GM12865 (cell line): ENCODE measurements around the gene GNG4.

Source experiments
- DNase-seq: peaks from one replicate; pipeline ENCODE4 v3.0.0; 2010; ENCODE audit warnings: low read depth
- H3K4me3 ChIP-seq: 2 replicates; pipeline ENCODE4 v1.5.1; 2011; ENCODE audit warnings: mild to moderate bottlenecking, low read depth, low read length, control low read depth
- TF ChIP-seq, protein P1 (sequence below): IDR thresholded peaks from 2 replicates; pipeline ENCODE4 v1.5.1; 2011; ENCODE audit warnings: low read length, control low read depth, low read depth, inconsistent platforms; ENCODE audit not compliant: insufficient read depth; ENCODE audit errors: missing control alignments

Gene GNG4

DNA sequence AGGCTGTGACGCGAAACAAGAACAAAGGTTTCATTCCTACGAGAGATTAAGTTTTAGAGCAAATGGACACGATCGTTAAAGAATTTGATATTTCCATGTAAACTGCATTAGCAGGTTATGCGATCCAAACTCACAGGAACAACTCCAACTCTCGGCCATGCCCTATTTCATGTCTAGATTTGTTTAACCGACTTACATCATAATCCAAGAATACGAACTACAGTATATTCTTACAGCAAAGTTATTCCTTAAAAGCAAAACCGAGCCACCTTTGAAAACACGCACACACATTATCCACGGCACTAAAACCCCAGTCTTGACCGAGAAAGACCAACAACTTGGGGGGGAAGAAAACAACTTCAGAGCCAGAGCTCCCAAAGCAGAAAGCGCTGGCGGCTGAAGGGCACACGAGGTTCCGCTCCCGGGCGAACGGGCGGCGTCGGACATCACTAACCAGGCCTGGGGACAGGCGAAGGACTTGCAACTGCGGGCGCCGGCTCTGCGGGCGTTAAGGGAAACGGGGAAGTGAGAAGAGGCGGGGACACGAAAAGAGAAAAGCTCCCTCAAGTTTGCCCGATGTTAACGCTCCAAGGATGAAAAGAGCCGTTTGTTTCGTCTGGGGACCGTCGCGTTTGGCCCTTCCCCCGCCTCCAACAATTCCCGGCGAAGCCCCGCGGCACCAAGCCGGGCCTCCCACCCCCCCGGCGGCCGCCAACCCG, 146.0 kb downstream of the GNG4 start:
- H3K4me3 ChIP-seq, result peak overlapping the region; percentile 63
- TF ChIP-seq, protein P1, sequence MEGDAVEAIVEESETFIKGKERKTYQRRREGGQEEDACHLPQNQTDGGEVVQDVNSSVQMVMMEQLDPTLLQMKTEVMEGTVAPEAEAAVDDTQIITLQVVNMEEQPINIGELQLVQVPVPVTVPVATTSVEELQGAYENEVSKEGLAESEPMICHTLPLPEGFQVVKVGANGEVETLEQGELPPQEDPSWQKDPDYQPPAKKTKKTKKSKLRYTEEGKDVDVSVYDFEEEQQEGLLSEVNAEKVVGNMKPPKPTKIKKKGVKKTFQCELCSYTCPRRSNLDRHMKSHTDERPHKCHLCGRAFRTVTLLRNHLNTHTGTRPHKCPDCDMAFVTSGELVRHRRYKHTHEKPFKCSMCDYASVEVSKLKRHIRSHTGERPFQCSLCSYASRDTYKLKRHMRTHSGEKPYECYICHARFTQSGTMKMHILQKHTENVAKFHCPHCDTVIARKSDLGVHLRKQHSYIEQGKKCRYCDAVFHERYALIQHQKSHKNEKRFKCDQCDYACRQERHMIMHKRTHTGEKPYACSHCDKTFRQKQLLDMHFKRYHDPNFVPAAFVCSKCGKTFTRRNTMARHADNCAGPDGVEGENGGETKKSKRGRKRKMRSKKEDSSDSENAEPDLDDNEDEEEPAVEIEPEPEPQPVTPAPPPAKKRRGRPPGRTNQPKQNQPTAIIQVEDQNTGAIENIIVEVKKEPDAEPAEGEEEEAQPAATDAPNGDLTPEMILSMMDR, result no peak
- peak; percentile 71 for DNase-seq

DNA sequence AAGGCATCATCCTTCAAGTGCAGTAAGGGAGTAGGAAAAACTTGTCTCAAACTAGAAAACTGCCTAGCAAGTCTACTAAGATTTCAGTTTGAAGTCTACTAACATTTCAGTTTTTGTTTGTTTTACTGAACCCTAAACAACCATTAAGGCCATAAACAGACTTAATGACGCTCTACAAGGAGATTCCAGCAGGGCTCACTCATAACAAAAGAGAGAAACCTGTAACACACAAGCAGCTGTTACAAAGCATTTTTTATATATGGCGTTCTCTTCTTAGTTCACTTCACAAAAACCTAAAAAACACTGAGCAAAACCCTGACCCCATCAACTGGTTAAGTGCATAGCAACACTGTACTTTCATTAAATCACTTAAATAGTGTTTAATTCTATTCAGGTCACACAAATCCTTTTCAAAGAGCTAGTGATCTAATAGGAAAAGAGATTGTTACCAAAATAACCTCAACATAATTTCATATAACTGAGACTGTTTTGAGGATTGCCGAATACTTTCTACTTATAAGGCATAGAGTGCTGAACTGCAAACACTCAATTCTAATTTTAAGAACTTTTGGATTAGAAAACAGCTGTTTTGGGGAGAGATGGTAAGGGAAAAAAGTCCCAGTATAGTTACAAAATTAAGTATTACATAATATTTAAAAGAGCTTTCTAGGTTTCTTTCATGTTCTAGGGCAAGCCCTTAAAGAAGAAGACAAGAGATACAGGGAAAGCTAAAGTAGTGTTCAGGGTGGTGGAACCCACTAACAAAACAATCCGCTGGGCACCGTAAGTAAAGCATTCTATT, 146.8 kb downstream of the GNG4 start:
- H3K4me3 ChIP-seq, result peak overlapping the region; percentile 63
- TF ChIP-seq, protein P1, result no peak
- DNase-seq, result peak; percentile 58

DNA sequence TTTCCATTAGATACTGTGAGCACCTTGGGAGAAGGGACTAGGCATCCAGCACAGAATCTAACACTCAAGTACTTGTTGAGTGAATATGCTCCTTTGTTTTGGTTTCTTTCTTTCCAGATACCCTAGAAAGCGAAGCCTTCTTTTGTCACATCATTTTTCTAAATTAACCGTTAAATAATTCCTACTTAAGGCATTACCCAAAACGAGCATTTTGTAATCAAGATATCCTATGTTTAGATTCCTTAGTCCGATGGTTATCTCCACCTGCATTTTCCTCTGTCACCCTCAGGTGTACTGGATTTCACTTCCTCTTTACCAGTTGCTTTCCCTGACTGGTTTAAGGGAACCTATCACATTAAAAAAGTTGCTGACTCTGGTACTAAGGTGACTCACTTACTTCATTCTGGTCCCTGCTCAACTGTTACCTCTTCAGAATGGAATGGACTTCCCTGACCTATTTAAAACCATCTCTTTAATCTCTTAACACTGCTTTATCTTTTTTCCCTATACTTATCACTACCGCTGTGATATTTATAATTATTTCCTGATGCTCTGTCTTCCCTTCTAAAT, 148.5 kb downstream of the GNG4 start:
- TF ChIP-seq, protein P1, result no peak
- no peak overlapping the region for H3K4me3 ChIP-seq
- no peak for DNase-seq
